ENCODE results near the gene C19orf12.

The C19orf12 gene

GRCh38 chr19:29662278-29662603, 52.8 kb downstream of the C19orf12 start:
- DNase-seq, result no peak

- no peak for DNase-seq
These were observed 54.2 kb downstream of the C19orf12 start for GRCh38 chr19:29660835-29661234.

GRCh38 chr19:29658221-29658991, 56.7 kb downstream of the C19orf12 start:
- no peak for DNase-seq

- DNase-seq, result no peak
These were observed 59.3 kb downstream of the C19orf12 start for GRCh38 chr19:29655648-29656335.

GRCh38 chr19:29653398-29653797, 61.7 kb downstream of the C19orf12 start:
- DNase-seq, result no peak

- DNase-seq, result no peak
These were observed 63.3 kb downstream of the C19orf12 start for GRCh38 chr19:29651622-29652394.

GRCh38 chr19:29650772-29651387, 64.2 kb downstream of the C19orf12 start:
- DNase-seq, result no peak
